NAMALWA (cell line): ENCODE measurements around the gene LCN1.

Source experiments
- DNase-seq: peaks from one replicate; pipeline ENCODE4 v3.0.0-alpha.2; 2015; ENCODE audit warnings: low spot score

Gene LCN1

GRCh38 chr9:135520916-135521607, at the start of gene LCN1:
Gene LCN1 (plus strand): TSS chr9:135521440. CDS start chr9:135521498, 58 bp downstream.
- DNase-seq: no peak

GRCh38 chr9:135471791-135472640, 49.2 kb upstream of the LCN1 start:
- no peak for DNase-seq

GRCh38 chr9:135473972-135474543, 47.2 kb upstream of the LCN1 start:
- DNase-seq: no peak

GRCh38 chr9:135474915-135475314, 46.3 kb upstream of the LCN1 start:
- peak; percentile 55 for DNase-seq

- DNase-seq: no peak
Measured at GRCh38 chr9:135476561-135477355, 44.5 kb upstream of the LCN1 start.

GRCh38 chr9:135478191-135478590, 43.0 kb upstream of the LCN1 start:
- DNase-seq: no peak

GRCh38 chr9:135478829-135479468, 42.3 kb upstream of the LCN1 start:
- no peak for DNase-seq

GRCh38 chr9:135479469-135480052, 41.7 kb upstream of the LCN1 start, which contains the start of gene PPP1R26:
Gene PPP1R26 (plus strand): TSS chr9:135479782. CDS start chr9:135484511, 4,729 bp downstream.
- no peak for DNase-seq

- DNase-seq: no peak
Measured at GRCh38 chr9:135480071-135480939, 40.9 kb upstream of the LCN1 start.

- DNase-seq: no peak
Measured at GRCh38 chr9:135480940-135481310, 40.3 kb upstream of the LCN1 start.

GRCh38 chr9:135482015-135482754, 39.1 kb upstream of the LCN1 start:
- no peak for DNase-seq

- no peak for DNase-seq
Measured at GRCh38 chr9:135484460-135485277, 36.6 kb upstream of the LCN1 start.

GRCh38 chr9:135485385-135485784, 35.9 kb upstream of the LCN1 start:
- DNase-seq: no peak

- DNase-seq: no peak
Measured at GRCh38 chr9:135485832-135486231, 35.4 kb upstream of the LCN1 start.

- no peak for DNase-seq
Measured at GRCh38 chr9:135486267-135487065, 34.8 kb upstream of the LCN1 start.

GRCh38 chr9:135487281-135488012, 33.8 kb upstream of the LCN1 start:
- DNase-seq: no peak

- DNase-seq: no peak
Measured at GRCh38 chr9:135488013-135488330, 33.3 kb upstream of the LCN1 start.
